ENCODE measurements around the gene UBE2I.

UBE2I gene

GRCh38 chr16:1361685-1362360, 52.4 kb downstream of the UBE2I start:
- DNase-seq (ENCODE audit: low read depth), result no peak

- no peak for DNase-seq (ENCODE audit: low read depth)
These were observed 53.4 kb downstream of the UBE2I start for GRCh38 chr16:1362807-1363206.

- DNase-seq (ENCODE audit: low read depth), result no peak
These were observed 54.1 kb downstream of the UBE2I start for GRCh38 chr16:1363501-1364041.

GRCh38 chr16:1364510-1364909, 55.1 kb downstream of the UBE2I start:
- DNase-seq (ENCODE audit: low read depth), result no peak

GRCh38 chr16:1366060-1366711, 56.8 kb downstream of the UBE2I start:
- no peak for DNase-seq (ENCODE audit: low read depth)

- DNase-seq (ENCODE audit: low read depth), result no peak
These were observed 57.4 kb downstream of the UBE2I start for GRCh38 chr16:1366712-1367299.

- no peak for DNase-seq (ENCODE audit: low read depth)
These were observed 58.2 kb downstream of the UBE2I start for GRCh38 chr16:1367486-1368174.

GRCh38 chr16:1371054-1371978, 61.9 kb downstream of the UBE2I start:
- DNase-seq (ENCODE audit: low read depth), result no peak

- DNase-seq (ENCODE audit: low read depth), result no peak
These were observed 63.0 kb downstream of the UBE2I start for GRCh38 chr16:1372292-1372950.

GRCh38 chr16:1374418-1375297, 65.2 kb downstream of the UBE2I start:
- no peak for DNase-seq (ENCODE audit: low read depth)

- no peak for DNase-seq (ENCODE audit: low read depth)
These were observed 65.8 kb downstream of the UBE2I start for GRCh38 chr16:1375298-1375640.

GRCh38 chr16:1375741-1376410, 66.4 kb downstream of the UBE2I start:
- DNase-seq (ENCODE audit: low read depth), result no peak
